Limb (tissue), 2 donors: ENCODE measurements around the gene ASIC4.

Source experiments
- DNase-seq, 2 donors: peaks; one replicate each; pipeline ENCODE4 v3.0.0-alpha.2; 2016; ENCODE audit errors: extremely low spot score in 2 of 2

ASIC4 gene

GRCh38 chr2:219496825-219497494 is 17.3 kb upstream of the ASIC4 start:
- DNase-seq = no peak

DNA sequence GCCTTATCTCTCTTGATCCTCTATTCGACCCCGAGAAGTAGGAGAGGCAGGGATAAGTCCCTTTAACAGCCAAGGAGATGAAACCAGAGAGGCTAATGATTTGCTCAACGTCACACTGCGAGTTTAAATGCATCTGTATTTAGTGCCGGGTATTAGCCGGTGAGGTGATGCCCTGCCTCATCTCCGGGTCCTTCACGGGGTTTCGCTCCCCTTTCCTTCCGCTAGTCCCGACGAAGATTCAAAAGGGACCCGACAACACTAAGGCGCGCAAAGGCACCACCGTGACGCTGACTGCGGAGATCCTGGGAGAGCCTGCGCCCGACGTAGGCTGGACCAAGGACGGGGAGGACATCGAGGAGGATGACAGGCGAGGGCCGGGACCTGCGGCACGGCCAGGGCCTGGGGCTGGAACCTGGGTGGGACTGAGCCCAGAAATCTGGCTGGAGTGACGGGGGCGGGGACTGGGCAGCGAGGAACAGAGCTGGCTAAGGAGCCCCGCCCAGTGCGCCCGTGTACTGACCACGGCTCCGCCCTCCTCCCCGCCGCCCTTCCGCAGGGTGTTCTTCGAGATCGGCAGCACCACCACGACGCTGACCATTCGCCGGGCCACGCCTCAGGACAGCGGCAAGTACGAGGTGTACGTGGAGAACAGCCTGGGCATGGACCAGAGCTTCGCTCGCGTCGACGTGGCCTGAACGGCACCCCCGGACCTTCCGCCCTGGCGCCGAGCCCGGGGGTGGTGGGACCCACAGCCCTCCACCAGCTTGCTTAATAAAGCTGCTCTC is 16.6 kb upstream of the ASIC4 start:
- DNase-seq = peak; percentile 71 to 74

- DNase-seq = peak; percentile 96 to 98
Observed at GRCh38 chr2:219498280-219499057, 15.8 kb upstream of the ASIC4 start, which contains the start of gene GMPPA. TSS of gene GMPPA (plus strand) at chr2:219498891. CDS start at chr2:219499976, 1,085 bp downstream.

GRCh38 chr2:219499058-219499307 is 15.3 kb upstream of the ASIC4 start:
- DNase-seq = no peak

GRCh38 chr2:219499555-219499954 is 14.7 kb upstream of the ASIC4 start:
- no peak for DNase-seq

GRCh38 chr2:219500135-219500534 is 14.1 kb upstream of the ASIC4 start:
- DNase-seq = no peak

- no peak for DNase-seq
Observed at GRCh38 chr2:219501849-219502248, 12.4 kb upstream of the ASIC4 start.

DNA sequence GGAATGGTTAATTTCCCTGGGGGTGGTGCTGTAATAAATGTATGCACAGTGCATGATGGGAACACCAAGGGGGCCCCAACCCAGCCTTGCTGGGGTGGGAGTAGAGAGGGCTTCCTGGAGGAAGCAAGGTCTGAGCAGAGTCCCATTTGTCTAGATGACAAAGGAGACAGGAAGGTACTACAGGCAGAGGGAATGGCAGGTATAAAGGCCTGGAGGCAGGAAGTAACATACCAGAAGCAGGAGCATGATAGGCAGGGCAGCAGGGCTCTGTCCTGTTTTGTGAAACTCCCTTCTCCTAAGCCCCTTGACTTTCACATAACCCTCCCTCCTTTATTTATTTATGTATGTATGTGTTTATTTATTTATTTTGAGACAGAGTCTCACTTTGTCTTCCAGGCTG is 11.7 kb upstream of the ASIC4 start:
- DNase-seq = no peak

- no peak for DNase-seq
Observed at GRCh38 chr2:219505585-219505984, 8.7 kb upstream of the ASIC4 start.

DNA sequence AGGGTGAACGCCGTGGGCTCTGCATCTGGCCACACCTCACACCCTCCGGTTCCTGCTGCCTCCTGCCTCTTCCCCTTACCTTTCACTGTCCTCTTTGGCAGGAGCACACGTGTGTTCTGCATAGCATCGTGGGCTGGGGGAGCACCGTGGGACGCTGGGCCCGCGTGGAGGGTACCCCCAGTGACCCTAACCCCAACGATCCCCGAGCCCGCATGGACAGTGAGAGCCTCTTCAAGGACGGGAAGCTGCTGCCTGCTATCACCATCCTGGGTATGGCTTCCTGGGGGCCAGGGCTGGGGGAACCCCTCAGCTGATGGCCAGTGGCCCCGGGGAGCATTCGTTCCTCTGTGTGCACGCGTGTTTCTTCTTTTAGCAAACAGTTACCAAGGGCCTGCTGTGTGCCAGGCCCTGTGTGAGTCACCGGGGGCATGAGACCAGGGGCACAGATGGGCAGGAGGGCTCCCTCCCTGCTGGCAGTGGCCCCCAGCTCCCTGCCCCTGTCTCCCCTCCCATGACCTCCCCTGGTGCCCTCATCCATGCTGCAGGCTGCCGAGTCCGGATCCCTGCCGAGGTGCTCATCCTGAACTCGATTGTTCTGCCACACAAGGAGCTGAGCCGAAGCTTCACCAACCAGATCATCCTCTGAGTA is 8.0 kb upstream of the ASIC4 start:
- DNase-seq = no peak

- DNase-seq = no peak
Observed at GRCh38 chr2:219506802-219507526, 7.3 kb upstream of the ASIC4 start.

DNA sequence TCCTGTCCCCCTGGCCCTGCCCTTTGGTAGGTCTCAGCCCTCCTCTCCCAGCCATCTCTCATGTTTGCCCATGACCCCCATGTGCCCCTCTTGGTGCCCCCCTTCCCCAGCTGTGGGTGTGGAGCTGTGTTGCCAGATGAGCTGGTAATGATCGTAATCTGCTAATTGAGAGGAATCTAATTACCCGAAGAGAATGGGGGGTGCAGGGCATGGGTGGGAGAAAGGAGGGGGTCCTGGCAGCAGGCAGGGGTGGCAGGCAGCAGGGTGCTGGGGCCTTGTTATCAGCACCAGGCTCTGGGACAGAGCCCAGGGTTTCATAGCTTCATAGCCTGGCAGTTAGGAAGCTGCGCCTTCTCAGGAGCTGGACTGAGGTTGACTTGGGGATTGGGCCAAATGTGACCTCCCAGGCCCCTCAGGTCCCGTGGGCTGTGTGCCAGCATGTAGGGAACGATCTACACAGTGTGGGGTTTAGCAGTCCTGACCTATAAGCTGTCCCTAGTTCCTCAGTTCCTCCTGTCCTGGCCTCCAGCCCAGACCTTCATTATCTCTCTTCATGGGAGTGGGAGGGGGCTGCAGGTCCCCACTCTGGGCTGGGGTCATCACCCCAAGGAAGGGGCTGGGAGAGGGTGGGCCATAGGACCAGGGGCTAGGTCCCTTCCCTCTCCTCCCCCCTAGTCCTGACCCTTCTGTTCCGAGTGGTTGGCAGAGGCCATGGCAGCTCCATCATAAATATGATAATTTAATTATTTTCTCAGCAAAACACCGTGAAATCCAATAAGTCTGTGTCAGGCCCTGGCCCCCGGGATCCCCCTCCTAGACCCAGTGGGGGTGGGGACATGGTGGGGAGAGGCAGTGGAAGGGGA is 6.5 kb upstream of the ASIC4 start:
- no peak for DNase-seq

DNA sequence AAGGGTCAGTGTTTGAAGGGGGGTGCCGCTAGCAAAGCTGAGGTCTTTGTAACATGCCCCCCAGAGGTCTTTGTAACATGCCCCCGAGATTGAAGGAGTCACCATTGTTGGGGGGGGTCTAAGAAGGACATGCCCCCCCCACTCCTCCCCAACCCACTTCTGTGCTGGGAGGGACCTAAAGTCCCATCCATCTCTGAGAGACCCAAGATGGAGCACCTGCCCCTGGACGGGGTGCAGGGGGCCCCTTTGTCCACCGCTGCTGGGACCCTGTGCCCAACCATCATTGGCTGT is 5.9 kb upstream of the ASIC4 start:
- no peak for DNase-seq

- DNase-seq = peak in 1 of 2 donors; percentile 68
Observed at GRCh38 chr2:219508971-219509779, 5.1 kb upstream of the ASIC4 start.

DNA sequence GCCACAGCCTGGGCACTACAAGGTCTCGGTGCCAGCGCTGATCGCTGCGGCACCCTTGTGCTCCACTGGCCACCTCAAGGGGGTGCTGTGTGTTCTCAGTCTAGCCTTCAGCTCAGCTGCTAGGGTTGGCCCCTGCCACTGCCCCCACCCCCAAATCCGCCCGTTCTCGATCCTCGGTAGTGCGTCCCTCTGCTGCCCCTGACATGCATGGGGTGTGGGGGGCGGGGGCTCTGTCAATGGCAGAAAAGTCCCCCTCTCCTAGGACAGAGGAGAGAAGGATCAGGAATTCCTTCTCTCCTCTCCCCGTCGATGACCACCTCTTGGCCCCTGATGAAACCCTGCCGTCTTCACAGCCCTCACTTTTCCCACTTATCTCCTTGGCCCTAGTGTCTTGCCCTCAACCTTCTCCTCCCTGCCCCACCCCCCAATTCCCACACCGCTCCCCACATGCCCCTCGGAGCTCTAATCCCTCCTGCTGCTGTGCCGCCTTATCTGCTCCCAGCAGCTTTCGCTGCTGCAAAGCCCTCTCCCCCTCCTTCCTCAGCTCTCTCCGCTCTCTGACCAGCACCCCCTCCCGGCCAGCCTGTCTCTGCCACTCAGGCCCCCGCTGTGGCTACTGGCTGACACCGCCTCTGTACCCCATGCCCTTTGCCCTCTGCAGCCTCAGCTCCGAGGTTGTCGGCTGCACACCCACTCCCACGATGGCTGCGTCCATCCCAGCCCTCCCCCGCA is 4.3 kb upstream of the ASIC4 start:
- peak in 1 of 2 donors; percentile 75 for DNase-seq

GRCh38 chr2:219510512-219511135 is 3.7 kb upstream of the ASIC4 start:
- DNase-seq = no peak

DNA sequence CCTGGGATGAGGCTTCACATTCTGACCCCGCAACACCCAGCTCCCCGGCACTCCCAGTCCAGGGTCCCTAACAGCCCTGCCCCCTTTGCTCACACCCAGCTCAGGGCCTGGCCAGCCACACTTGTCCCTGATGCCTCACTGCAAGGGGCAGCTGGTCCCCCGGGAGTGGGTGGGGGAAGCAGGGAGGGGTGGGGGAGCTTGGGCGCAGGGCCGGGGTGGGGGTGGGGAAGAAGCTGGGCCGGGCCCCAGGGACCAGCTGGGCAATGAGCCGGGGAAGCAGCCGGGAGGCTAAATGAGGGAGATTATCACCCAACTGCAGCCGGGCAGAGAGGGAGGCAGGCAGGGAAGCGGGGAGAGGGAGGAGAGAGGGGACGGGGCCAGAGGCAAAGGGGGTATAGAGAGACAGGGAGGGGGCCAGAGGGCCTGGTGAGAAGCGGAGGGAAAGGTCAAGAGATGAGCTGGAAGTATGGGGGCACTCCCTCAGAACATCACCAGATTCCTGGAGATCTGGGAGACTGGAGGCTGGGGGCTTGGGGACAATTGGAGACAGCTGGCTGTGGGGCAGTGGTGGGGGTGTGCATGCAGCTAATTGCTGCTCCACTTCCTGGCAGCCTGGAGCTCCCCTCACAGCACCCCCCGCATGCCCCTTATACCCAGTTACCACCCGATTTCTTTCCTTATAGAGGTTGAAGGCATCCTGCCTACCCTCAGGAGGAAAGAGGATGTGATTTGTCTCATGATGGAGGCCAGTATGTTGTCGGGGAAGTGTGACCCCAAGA is 2.5 kb upstream of the ASIC4 start:
- DNase-seq = peak in 1 of 2 donors; percentile 72
